Activated effector memory CD4-positive, alpha-beta T cell treated with anti-CD3 and anti-CD28 coated beads, Interleukin-2, amount 50 U/mL, for 16 hours (primary cell): ENCODE data around the gene ERF.

Experiments used
- DNase-seq: peaks from one replicate; pipeline ENCODE4 v3.0.0-alpha.2; 2020

Gene ERF

DNA sequence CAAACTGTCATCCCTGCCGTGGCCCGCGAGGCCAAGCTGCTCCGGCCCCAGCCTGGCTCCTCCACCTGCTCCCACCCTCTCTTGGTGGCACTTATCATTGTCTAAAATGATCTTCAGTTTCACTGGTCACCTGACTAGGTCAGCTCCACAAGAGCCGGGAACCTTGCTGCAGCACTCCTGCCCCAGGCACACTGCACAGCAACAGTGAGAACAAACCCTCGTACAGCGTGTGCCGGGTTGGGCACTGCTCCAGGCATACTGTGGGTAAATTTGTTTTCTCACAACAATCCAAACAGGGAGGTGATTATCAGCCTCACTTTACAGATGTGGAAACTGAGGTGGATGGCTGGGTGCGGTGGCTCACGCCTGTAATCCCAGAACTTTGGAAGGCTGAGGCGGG, 46.3 kb downstream of the ERF start:
- DNase-seq = no peak

DNA sequence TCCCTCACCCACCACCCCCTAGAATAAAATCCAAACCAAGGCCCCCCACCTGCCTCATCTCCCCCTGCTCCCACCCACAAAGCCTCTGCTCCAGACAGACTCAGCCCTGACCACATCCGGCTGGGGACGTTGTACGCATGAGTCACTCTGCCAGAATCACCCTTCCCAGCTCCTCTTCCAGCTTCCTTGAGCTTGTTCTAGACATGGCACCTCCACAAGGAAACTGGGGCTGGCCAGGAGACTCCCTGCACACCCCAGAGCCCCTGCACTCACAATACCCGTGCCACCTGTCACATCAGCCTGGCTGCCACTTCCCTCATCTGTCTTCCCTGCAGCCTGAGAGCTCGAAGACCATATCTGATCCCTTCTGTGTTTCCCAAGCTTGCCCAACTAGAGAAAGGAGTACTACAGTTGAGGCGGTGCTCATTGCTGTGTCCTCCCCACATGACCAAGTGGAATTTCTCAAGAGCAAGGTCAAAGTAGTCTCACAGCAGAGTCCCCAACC, 47.1 kb downstream of the ERF start:
- DNase-seq = peak; percentile 74

GRCh38 chr19:42206871-42207755, 47.8 kb downstream of the ERF start:
- no peak for DNase-seq

DNA sequence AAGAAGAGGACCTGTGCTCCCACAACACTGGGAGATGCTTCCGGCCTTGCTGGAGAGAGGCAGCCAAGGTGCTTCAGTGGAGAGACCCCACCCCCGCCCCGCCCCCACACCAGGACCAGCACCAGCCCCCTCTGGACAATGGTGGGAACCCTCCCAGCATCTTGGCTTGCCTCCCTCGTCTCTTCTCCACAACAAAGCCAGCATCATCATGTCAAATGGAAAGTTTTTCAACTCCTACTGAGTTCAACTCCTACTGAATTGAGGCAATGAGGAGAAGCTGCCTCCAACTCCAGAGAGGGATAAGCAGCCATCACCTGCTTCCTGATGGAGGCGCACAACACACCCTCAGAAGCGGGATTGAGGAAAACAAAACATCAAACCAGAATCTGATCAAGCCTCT, 50.3 kb downstream of the ERF start:
- DNase-seq = no peak

- no peak for DNase-seq
Measured at GRCh38 chr19:42203700-42204099, 51.2 kb downstream of the ERF start.

DNA sequence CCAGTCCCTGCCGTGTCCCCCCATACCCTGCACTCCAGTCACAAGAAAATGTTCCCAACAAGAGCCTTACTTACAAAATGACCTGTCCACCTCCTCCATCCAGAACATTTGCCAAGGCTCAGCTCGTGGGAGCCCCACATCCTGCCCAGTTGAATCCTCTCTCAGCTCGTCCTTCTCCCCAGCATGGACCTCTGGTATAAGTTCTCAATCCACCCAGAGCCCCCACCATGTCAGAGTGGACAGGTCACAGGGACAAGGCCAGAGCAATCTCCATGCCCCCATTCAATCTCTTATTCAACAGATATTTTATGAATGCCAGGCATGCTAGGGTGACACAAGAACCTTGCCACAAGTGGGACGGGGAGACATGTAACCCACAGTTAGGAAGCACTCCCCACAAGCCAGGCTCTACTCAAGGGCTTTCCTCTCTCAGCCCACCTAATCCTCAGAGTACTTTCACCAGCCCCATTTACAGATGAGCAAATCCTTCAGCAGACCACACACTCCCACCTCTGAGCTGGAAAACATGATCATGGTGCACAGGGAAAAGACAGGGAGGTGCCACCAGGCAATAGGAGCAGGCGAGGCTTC, 52.5 kb downstream of the ERF start:
- DNase-seq = no peak

- peak; percentile 79 for DNase-seq
Measured at GRCh38 chr19:42201489-42202289, 53.2 kb downstream of the ERF start.

DNA sequence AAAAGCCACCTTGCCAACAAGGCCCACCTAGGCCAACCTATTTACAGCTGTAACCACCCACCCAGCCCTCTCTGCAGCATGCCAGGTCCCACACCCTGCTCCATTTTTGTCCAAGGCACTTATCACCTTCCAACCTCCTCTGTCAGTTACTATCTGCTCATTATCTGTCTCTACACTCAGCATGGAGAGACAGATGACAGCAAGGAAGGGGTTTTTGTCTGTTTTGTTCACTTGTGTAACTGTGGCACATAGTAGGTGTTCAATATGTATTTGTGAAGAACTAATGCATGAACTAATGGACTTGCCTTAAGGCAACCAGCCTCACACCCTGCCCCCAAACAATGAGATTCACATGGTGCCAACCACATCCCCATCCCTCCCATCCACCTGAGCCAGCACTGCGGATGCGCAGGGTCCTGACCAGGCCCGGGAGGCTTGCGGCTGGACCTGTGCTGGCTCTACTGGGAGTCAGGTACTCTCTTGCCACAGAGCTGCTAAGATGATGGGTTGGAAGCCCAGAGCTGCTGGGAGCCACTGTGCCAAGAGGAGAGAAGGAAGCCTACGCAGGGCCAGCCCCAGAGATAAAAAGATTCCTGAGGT, 54.7 kb downstream of the ERF start:
- no peak for DNase-seq

DNA sequence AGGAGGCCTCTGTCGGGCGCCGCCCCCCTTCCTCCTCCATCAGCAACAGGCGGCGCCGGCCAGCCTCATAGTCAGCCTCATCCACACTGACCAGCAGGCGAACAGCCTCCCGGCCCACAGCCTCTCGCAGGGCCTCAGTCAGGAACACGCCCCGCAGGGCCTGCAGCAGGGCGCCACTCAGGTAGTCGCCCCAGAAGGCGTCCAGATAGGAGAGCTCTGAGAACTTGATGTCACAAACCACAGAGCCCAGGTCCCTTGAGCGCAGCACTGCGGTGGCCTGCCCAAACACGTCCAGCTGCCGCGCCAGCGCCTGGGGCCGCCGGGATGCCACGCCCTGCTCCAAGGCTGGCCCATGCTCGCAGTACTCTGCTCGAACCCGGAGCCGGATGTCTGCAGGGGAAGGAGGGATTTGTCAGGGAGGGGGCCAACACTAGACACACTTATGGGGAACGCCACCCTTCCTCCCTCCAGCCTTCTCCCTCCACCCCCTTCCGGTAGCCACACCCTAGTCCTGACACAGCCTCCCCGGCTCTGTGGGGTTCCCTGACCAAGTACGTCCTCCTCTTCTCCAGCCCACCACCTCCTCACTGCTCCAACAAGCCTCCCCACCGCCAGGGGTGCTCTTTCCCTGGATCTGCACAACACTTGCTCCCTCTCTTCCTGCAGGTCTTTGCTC, 55.4 kb downstream of the ERF start:
- DNase-seq = peak; percentile 83

GRCh38 chr19:42198676-42199439, 56.1 kb downstream of the ERF start:
- DNase-seq = peak; percentile 90
